ENCODE results near the gene METTL23.

The METTL23 gene

DNA sequence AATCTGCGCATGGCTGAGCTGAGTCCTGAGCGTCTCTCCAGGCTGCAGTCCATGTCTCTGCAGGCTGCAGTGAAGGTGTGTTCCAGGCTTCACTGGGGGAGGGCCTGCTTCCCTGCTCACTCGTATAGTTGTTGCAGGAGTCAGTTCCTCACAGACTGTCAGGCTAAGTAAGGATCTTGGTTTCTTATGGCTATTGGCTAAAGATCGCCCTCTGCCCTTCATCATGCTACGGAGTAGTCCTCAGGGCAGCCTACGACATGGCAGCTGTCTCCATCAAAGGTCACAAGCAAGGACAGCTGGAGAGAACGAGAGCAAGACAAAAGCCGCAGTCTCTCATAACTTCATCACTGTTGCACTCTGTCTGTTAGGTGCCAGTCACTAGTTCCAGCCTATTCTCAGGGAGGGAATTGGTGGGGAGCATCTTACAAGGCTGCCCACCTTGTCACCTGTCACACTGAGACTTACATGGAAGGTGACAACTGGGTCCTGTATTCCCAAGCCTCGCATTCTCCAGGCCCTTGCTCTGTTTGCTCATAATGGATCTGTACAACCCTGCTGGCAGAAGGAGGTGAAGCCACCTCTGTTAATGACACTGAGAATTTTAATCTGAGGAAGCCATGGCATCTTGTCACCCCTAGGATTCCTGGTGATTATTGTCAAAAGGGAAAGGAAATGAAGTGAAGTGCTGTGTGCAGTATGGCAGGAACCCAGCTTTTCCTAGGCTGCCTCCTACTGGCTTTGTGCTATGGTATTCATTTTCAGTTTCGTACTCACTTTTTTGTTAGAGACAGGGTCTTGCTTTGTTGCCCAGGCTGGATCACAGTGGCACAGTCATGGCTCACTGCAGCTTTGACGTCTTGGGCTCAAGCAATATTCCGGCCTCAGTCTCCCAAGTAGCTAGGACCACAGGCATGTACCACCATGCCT lies 54.7 kb downstream of the METTL23 start:
- peak; percentile 24 for DNase-seq

DNA sequence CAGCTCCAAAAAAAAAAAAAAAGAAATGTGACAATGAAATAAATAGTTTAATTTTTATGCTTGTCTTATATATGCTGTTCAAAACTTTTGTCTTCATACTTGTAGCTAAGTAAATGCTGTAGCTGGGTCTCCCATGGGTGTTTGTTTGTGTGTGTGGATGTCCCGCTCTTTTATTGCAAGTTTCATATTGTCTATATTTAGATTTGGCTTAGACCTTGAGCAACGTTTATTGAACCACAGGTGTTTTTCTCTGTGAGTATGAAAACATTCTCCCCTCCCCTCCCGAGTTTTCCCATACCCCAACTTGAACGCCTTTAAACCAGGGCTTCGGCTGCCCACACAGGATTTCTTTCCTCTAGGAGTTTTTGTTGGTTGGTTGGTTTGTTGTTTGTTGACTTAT lies 56.5 kb downstream of the METTL23 start:
- DNase-seq = no peak

Data from CD4-positive, alpha-beta T cell treated with Interleukin-12 subunit alpha and Interleukin-12 subunit beta, for 1 hour (primary cell).